HEK293 (cell line): ENCODE measurements around the gene AHRR.

Experiments used
- FEZF1 ChIP-seq: fragments of 450-650 bp; formaldehyde crosslinking; IDR thresholded peaks from 2 replicates; pipeline ENCODE4 v1.5.1; 2016; ENCODE audit warnings: missing biosample characterization, missing genetic modification characterization
- KLF10 ChIP-seq: fragments of 450-650 bp; IDR thresholded peaks from 2 replicates; pipeline ENCODE4 v1.5.1; 2018; ENCODE audit warnings: missing biosample characterization, mild to moderate bottlenecking, missing genetic modification characterization
- SP2 ChIP-seq: fragments of 450-650 bp; formaldehyde crosslinking; IDR thresholded peaks from 2 replicates; pipeline ENCODE4 v1.5.1; 2016; ENCODE audit warnings: missing biosample characterization, missing genetic modification characterization
- SP3 ChIP-seq: fragments of 450-650 bp; formaldehyde crosslinking; IDR thresholded peaks from 2 replicates; pipeline ENCODE4 v1.5.1; 2016; ENCODE audit warnings: missing biosample characterization, missing genetic modification characterization
- WT1 ChIP-seq: fragments of 450-650 bp; formaldehyde crosslinking; IDR thresholded peaks from 2 replicates; pipeline ENCODE4 v1.5.1; 2016; ENCODE audit warnings: missing biosample characterization, missing genetic modification characterization
- ZBTB48 ChIP-seq: fragments of 450-650 bp; formaldehyde crosslinking; IDR thresholded peaks from 2 replicates; pipeline ENCODE4 v1.5.1; 2016; ENCODE audit warnings: missing biosample characterization, missing genetic modification characterization
- ZFP3 ChIP-seq: fragments of 450-650 bp; formaldehyde crosslinking; IDR thresholded peaks from 2 replicates; pipeline ENCODE4 v1.5.1; 2016; ENCODE audit warnings: low read depth, missing biosample characterization, missing genetic modification characterization
- ZNF174 ChIP-seq: fragments of 450-650 bp; formaldehyde crosslinking; IDR thresholded peaks from 2 replicates; pipeline ENCODE4 v1.5.0; 2017; ENCODE audit warnings: missing biosample characterization, mild to moderate bottlenecking, missing genetic modification characterization
- ZNF221 ChIP-seq: fragments of 450-650 bp; formaldehyde crosslinking; IDR thresholded peaks from 2 replicates; pipeline ENCODE4 v1.5.1; 2017; ENCODE audit warnings: missing biosample characterization, missing genetic modification characterization, borderline replicate concordance
- ZNF223 ChIP-seq: fragments of 450-650 bp; formaldehyde crosslinking; IDR thresholded peaks from 2 replicates; pipeline ENCODE4 v1.5.1; 2016; ENCODE audit warnings: missing biosample characterization, missing genetic modification characterization
- ZNF23 ChIP-seq: fragments of 450-650 bp; formaldehyde crosslinking; IDR thresholded peaks from 2 replicates; pipeline ENCODE4 v1.5.1; 2016; ENCODE audit warnings: missing biosample characterization, missing genetic modification characterization, borderline replicate concordance
- ZNF239 ChIP-seq: fragments of 450-650 bp; formaldehyde crosslinking; IDR thresholded peaks from 2 replicates; pipeline ENCODE4 v1.5.1; 2016; ENCODE audit warnings: missing biosample characterization, missing genetic modification characterization
- ZNF266 ChIP-seq: fragments of 450-650 bp; formaldehyde crosslinking; IDR thresholded peaks from 2 replicates; pipeline ENCODE4 v1.5.1; 2016; ENCODE audit warnings: missing biosample characterization, missing genetic modification characterization, low read depth
- ZNF302 ChIP-seq: fragments of 450-650 bp; formaldehyde crosslinking; IDR thresholded peaks from 2 replicates; pipeline ENCODE4 v1.5.1; 2016; ENCODE audit warnings: missing biosample characterization, missing genetic modification characterization, low read depth
- ZNF311 ChIP-seq: fragments of 450-650 bp; formaldehyde crosslinking; IDR thresholded peaks from 2 replicates; pipeline ENCODE4 v1.5.1; 2017; ENCODE audit warnings: missing biosample characterization, missing genetic modification characterization, borderline replicate concordance
- ZNF350 ChIP-seq: fragments of 450-650 bp; formaldehyde crosslinking; IDR thresholded peaks from 2 replicates; pipeline ENCODE4 v1.5.0; 2017; ENCODE audit warnings: missing biosample characterization, mild to moderate bottlenecking, missing genetic modification characterization
- ZNF37A ChIP-seq: fragments of 450-650 bp; IDR thresholded peaks from 2 replicates; pipeline ENCODE4 v1.5.1; 2018; ENCODE audit warnings: missing biosample characterization, missing genetic modification characterization
- ZNF433 ChIP-seq: fragments of 450-650 bp; formaldehyde crosslinking; IDR thresholded peaks from 2 replicates; pipeline ENCODE4 v1.5.1; 2016; ENCODE audit warnings: missing biosample characterization, missing genetic modification characterization, low read depth
- ZNF510 ChIP-seq: fragments of 450-650 bp; formaldehyde crosslinking; IDR thresholded peaks from 2 replicates; pipeline ENCODE4 v1.5.1; 2018; ENCODE audit warnings: mild to moderate bottlenecking, missing genetic modification characterization, missing biosample characterization; ENCODE audit not compliant: insufficient replicate concordance
- ZNF514 ChIP-seq: fragments of 450-650 bp; formaldehyde crosslinking; IDR thresholded peaks from 2 replicates; pipeline ENCODE4 v1.5.1; 2016; ENCODE audit warnings: missing biosample characterization, missing genetic modification characterization
- ZNF544 ChIP-seq: fragments of 450-650 bp; formaldehyde crosslinking; IDR thresholded peaks from 2 replicates; pipeline ENCODE4 v1.5.0; 2017; ENCODE audit warnings: missing biosample characterization, missing genetic modification characterization
- ZNF549 ChIP-seq: fragments of 450-650 bp; IDR thresholded peaks from 2 replicates; pipeline ENCODE4 v1.5.1; 2018; ENCODE audit warnings: missing biosample characterization, missing genetic modification characterization, mild to moderate bottlenecking, inconsistent platforms, moderate library complexity
- ZNF555 ChIP-seq: fragments of 450-650 bp; formaldehyde crosslinking; conservative IDR thresholded peaks from 2 replicates; pipeline ENCODE4 v1.5.1; 2017; ENCODE audit warnings: missing biosample characterization, mild to moderate bottlenecking, missing genetic modification characterization, inconsistent platforms
- ZNF580 ChIP-seq: fragments of 450-650 bp; formaldehyde crosslinking; IDR thresholded peaks from 2 replicates; pipeline ENCODE4 v1.5.1; 2016; ENCODE audit warnings: missing biosample characterization, missing genetic modification characterization
- ZNF585B ChIP-seq: fragments of 450-650 bp; formaldehyde crosslinking; IDR thresholded peaks from 2 replicates; pipeline ENCODE4 v1.5.1; 2016; ENCODE audit warnings: missing biosample characterization, missing genetic modification characterization
- ZNF639 ChIP-seq: fragments of 450-650 bp; formaldehyde crosslinking; IDR thresholded peaks from 2 replicates; pipeline ENCODE4 v1.5.1; 2016; ENCODE audit warnings: missing biosample characterization, missing genetic modification characterization
- ZNF670 ChIP-seq: fragments of 450-650 bp; formaldehyde crosslinking; IDR thresholded peaks from 2 replicates; pipeline ENCODE4 v1.5.1; 2016; ENCODE audit warnings: missing biosample characterization, missing genetic modification characterization, low read depth
- ZNF785 ChIP-seq: fragments of 450-650 bp; formaldehyde crosslinking; IDR thresholded peaks from 2 replicates; pipeline ENCODE4 v1.5.1; 2016; ENCODE audit warnings: missing biosample characterization, missing genetic modification characterization
- ZSCAN23 ChIP-seq: fragments of 450-650 bp; formaldehyde crosslinking; IDR thresholded peaks from 2 replicates; pipeline ENCODE4 v1.5.1; 2016; ENCODE audit warnings: missing biosample characterization, missing genetic modification characterization
- TF ChIP-seq, protein P1 (sequence below): fragments of 450-650 bp; formaldehyde crosslinking; conservative IDR thresholded peaks from 2 replicates; pipeline ENCODE4 v1.5.1; 2016; ENCODE audit warnings: low read depth, missing biosample characterization, missing genetic modification characterization
- TF ChIP-seq, protein P2 (sequence below): fragments of 450-650 bp; formaldehyde crosslinking; IDR thresholded peaks from 2 replicates; pipeline ENCODE4 v1.5.1; 2017; ENCODE audit warnings: missing biosample characterization, missing genetic modification characterization
- TF ChIP-seq, protein P3 (sequence below): fragments of 450-650 bp; formaldehyde crosslinking; IDR thresholded peaks from 2 replicates; pipeline ENCODE4 v1.5.1; 2017; ENCODE audit warnings: missing biosample characterization, missing genetic modification characterization

AHRR gene

DNA sequence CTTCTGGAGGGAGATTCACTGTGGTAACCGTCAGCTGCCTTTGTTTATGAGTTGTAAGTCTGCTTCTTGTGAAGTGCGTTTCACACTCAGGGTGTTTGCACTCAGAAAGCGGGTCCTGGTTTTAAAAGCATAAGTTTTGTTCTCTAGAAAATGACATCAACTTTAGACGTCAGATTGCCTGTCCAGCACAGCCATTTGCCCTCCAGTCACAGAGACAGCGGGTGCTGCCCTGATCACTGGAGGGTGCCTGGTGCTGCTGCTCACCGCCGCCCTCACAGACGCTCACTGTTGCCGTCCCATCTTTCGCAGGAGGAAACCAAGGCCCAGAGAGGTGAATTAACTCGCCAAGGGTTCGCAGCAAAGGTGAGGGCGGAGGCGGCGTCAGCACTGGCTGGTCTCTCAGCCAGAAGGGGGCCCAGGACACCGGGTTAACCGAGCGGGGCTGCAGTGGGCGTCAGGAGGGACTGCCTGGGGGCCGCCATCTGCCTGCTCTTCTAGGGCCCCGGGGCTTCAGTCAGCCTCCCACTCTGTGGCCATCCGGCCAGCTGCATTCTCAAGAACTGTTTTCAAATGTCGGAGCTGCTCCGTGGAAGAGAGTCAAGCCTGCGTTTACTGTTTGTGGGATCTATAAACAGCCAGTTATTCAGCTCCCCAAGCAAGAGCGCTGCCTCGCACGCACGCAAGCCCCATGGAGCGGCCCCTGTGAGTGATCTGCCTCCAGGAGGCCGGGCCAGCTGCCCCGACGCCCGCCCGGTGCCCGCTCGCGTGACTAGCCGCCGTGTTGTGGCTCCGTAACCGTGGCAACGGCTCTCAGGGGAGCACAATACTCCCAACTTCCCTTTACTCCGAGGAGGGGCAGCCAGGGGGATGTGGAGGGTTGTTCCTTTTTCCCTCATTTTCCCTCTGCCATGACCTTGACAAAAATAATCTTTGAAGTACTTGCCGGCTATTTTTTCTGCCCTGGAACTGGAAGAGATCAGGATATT, 78.1 kb downstream of the AHRR start (continued):
- TF ChIP-seq WT1, result peak; percentile 91
- TF ChIP-seq ZNF549 (tag by site-specific recombination), result no peak
- peak; percentile 47; the same call in 1 of the 2 replicates for TF ChIP-seq SP3 (tag by site-specific recombination)
- no peak for TF ChIP-seq ZNF350 (tag by site-specific recombination)
- no peak for TF ChIP-seq ZNF580 (tag by site-specific recombination)
- TF ChIP-seq ZNF639 (tag by site-specific recombination), result no peak
- TF ChIP-seq, protein P1, sequence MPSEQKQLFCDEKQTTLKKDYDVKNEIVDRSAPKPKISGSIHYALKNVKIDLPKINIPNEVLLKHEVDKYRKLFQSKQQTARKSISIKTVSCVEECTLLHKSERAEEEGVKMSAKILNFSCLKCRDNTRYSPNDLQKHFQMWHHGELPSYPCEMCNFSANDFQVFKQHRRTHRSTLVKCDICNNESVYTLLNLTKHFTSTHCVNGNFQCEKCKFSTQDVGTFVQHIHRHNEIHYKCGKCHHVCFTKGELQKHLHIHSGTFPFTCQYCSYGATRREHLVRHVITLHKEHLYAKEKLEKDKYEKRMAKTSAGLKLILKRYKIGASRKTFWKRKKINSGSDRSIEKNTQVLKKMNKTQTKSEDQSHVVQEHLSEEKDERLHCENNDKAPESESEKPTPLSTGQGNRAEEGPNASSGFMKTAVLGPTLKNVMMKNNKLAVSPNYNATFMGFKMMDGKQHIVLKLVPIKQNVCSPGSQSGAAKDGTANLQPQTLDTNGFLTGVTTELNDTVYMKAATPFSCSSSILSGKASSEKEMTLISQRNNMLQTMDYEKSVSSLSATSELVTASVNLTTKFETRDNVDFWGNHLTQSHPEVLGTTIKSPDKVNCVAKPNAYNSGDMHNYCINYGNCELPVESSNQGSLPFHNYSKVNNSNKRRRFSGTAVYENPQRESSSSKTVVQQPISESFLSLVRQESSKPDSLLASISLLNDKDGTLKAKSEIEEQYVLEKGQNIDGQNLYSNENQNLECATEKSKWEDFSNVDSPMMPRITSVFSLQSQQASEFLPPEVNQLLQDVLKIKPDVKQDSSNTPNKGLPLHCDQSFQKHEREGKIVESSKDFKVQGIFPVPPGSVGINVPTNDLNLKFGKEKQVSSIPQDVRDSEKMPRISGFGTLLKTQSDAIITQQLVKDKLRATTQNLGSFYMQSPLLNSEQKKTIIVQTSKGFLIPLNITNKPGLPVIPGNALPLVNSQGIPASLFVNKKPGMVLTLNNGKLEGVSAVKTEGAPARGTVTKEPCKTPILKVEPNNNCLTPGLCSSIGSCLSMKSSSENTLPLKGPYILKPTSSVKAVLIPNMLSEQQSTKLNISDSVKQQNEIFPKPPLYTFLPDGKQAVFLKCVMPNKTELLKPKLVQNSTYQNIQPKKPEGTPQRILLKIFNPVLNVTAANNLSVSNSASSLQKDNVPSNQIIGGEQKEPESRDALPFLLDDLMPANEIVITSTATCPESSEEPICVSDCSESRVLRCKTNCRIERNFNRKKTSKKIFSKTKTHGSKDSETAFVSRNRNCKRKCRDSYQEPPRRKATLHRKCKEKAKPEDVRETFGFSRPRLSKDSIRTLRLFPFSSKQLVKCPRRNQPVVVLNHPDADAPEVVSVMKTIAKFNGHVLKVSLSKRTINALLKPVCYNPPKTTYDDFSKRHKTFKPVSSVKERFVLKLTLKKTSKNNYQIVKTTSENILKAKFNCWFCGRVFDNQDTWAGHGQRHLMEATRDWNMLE, result no peak
- no peak for TF ChIP-seq ZNF311 (tag by site-specific recombination)
- peak; percentile 67 for TF ChIP-seq SP2 (tag by site-specific recombination)
- TF ChIP-seq, protein P2, sequence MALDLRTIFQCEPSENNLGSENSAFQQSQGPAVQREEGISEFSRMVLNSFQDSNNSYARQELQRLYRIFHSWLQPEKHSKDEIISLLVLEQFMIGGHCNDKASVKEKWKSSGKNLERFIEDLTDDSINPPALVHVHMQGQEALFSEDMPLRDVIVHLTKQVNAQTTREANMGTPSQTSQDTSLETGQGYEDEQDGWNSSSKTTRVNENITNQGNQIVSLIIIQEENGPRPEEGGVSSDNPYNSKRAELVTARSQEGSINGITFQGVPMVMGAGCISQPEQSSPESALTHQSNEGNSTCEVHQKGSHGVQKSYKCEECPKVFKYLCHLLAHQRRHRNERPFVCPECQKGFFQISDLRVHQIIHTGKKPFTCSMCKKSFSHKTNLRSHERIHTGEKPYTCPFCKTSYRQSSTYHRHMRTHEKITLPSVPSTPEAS (tag by site-specific recombination), result no peak
- no peak for TF ChIP-seq ZNF23
- TF ChIP-seq ZFP3 (tag by site-specific recombination), result no peak
- peak; percentile 64 for TF ChIP-seq FEZF1
- no peak for TF ChIP-seq ZNF433 (tag by site-specific recombination)
- TF ChIP-seq ZNF510 (tag by site-specific recombination), result no peak
- TF ChIP-seq ZNF174 (tag by site-specific recombination), result no peak
- no peak for TF ChIP-seq ZNF555 (tag by site-specific recombination)
- no peak for TF ChIP-seq ZNF37A (tag by site-specific recombination)
- TF ChIP-seq ZNF302 (tag by site-specific recombination), result no peak
- no peak for TF ChIP-seq ZNF785 (tag by site-specific recombination)
- no peak for TF ChIP-seq ZNF239 (tag by site-specific recombination)
- TF ChIP-seq ZNF266 (tag by site-specific recombination), result no peak
- TF ChIP-seq ZSCAN23 (tag by site-specific recombination), result no peak
- no peak for TF ChIP-seq ZNF585B (tag by site-specific recombination)
- no peak for TF ChIP-seq ZNF670 (tag by site-specific recombination)
- TF ChIP-seq ZBTB48, result peak; percentile 84
- no peak for TF ChIP-seq ZNF514 (tag by site-specific recombination)
- TF ChIP-seq, protein P3, sequence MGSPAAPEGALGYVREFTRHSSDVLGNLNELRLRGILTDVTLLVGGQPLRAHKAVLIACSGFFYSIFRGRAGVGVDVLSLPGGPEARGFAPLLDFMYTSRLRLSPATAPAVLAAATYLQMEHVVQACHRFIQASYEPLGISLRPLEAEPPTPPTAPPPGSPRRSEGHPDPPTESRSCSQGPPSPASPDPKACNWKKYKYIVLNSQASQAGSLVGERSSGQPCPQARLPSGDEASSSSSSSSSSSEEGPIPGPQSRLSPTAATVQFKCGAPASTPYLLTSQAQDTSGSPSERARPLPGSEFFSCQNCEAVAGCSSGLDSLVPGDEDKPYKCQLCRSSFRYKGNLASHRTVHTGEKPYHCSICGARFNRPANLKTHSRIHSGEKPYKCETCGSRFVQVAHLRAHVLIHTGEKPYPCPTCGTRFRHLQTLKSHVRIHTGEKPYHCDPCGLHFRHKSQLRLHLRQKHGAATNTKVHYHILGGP, result no peak
- TF ChIP-seq ZNF221 (tag by site-specific recombination), result no peak
- TF ChIP-seq ZNF223, result peak; percentile 93
- TF ChIP-seq ZNF544 (tag by site-specific recombination), result no peak
- TF ChIP-seq KLF10 (tag by site-specific recombination), result no peak; the same call in 1 of the 2 replicates
